Thoracic aorta (tissue), 2 donors: ENCODE results near the gene STRN3. TPM values are rescaled to one million over a fixed set of nuclear protein-coding genes. Genes with fewer than 3 reads are reported as not detected.

Experiments used
- ATAC-seq: fragments of 150-250 bp; one replicate; pipeline ENCODE4 v1.8.0; 2017; ENCODE audit warnings: low read depth; ENCODE audit not compliant: insufficient number of reproducible peaks, low FRiP score
- DNase-seq: peaks from one replicate; pipeline ENCODE4 v3.0.0-alpha.2; 2020; ENCODE audit warnings: low spot score
- H3K27ac ChIP-seq, 2 donors: fragments of 200-600 bp; sonication (generic); 1 replicate in 1 of 2; 2 replicates in 1 of 2; pipeline ENCODE4 v1.5.1; 2016; ENCODE audit warnings: mild to moderate bottlenecking in 2 of 2, moderate library complexity in 2 of 2
- H3K27me3 ChIP-seq: fragments of 200-600 bp; sonication (generic); replicated peaks from 2 replicates; pipeline ENCODE4 v1.6.0; 2016; ENCODE audit warnings: mild to moderate bottlenecking; ENCODE audit not compliant: insufficient read depth
- H3K36me3 ChIP-seq: fragments of 200-600 bp; sonication (generic); one replicate; pipeline ENCODE4 v1.5.1; 2016
- H3K4me1 ChIP-seq, 2 donors: fragments of 200-600 bp; sonication (generic); 1 replicate in 1 of 2; 2 replicates in 1 of 2; pipeline versions ENCODE4 v1.5.1 to v1.6.0; 2016; ENCODE audit warnings: low read depth in 2 of 2, mild to moderate bottlenecking in 1 of 2; ENCODE audit not compliant: control insufficient read depth in 1 of 2
- H3K4me3 ChIP-seq: fragments of 200-600 bp; sonication (generic); 2 replicates; pipeline ENCODE4 v1.5.1; 2016; ENCODE audit warnings: mild to moderate bottlenecking
- H3K9me3 ChIP-seq: fragments of 200-600 bp; sonication (generic); 2 replicates; pipeline ENCODE4 v1.5.1; 2016
- CTCF ChIP-seq: fragments of 200-600 bp; sonication (generic); IDR thresholded peaks from one replicate; pipeline ENCODE4 v1.5.1; 2019; ENCODE audit warnings: antibody characterized with exemption
- total RNA-seq, 2 donors: library from RNA; depleted of rRNA; stranded (reverse); fragments of >200 nt; gene quantifications; one replicate each; pipeline versions ENCODE4 v1.1.0 to v1.2.3, GENCODE V29; 2016

Gene STRN3
- total RNA-seq, 2 donors from 2014 or later: 39.5 to 41.2 TPM

DNA sequence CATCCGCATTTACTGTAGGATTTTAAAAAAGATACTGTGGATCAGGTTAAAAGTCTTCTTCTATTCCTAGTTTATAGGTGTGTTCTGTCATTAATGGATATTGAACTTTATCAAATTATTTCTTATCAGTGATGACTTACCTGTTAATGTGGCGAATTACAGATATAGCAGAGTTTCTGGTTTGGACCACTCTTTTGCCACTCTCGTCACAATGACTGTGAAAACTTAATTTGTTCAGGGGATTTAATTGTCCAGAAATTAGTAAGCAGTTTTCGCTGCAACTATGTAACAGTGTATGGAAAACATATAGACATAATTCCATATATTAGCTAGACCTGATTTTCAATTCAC is 137.0 kb downstream of the STRN3 start:
- H3K9me3 ChIP-seq: no peaks in the 10 kb centered on the region
- TF ChIP-seq CTCF: no peak
- no peaks in the 10 kb centered on the region for H3K36me3 ChIP-seq
- H3K4me3 ChIP-seq: no peak overlapping the region
- no peak overlapping the region for H3K27ac ChIP-seq
- no peak for DNase-seq
- no peak for ATAC-seq
- H3K27me3 ChIP-seq: no peaks in the 10 kb centered on the region
- peaks cover 4 to 18% of the 10 kb centered on the region in 2 donors for H3K4me1 ChIP-seq

DNA sequence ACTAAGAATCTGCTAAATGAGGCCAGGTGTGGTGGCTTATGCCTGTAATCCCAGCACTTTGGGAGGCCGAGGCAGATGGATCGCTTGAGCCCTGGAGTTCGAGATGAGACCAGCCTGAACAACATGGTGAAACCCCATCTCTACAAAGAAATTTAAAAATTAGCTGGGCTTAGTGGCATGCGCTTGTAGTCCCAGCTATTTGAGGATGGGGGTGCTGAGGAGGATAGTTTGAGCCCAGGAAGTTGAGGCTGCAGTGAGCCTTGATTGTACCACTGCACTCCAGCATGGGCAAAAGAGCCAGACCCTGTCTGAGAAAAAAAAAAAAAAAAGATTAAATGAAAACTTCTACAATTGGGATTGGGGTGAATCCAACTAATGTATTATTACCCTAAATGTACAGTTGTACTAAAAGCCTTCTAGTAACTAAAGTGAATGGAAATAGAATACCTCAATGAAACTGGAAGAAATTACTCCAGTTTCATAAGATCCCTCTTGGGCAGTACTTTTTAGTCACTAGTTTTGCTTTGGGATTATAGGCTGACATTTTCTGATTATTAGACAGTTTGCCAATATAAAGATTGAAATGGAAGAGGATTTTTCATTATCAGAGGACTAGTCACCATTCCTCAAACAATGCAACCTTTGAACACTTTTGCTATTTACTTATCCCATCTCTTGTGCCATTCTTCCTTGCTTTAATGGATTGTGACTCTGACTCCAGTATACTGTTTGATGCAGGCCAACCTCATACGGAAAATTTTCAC is 137.5 kb downstream of the STRN3 start:
- Histone ChIP-seq H3K4me3 (no peak overlapping the region), H3K36me3 (no peaks in the 10 kb centered on the region), H3K27me3 (no peaks in the 10 kb centered on the region), H3K27ac (no peak overlapping the region), H3K4me1 (peaks cover 4 to 18% of the 10 kb centered on the region in 2 donors), H3K9me3 (no peaks in the 10 kb centered on the region)
- ATAC-seq (no peak), DNase-seq (no peak)
- no peak for TF ChIP-seq CTCF

DNA sequence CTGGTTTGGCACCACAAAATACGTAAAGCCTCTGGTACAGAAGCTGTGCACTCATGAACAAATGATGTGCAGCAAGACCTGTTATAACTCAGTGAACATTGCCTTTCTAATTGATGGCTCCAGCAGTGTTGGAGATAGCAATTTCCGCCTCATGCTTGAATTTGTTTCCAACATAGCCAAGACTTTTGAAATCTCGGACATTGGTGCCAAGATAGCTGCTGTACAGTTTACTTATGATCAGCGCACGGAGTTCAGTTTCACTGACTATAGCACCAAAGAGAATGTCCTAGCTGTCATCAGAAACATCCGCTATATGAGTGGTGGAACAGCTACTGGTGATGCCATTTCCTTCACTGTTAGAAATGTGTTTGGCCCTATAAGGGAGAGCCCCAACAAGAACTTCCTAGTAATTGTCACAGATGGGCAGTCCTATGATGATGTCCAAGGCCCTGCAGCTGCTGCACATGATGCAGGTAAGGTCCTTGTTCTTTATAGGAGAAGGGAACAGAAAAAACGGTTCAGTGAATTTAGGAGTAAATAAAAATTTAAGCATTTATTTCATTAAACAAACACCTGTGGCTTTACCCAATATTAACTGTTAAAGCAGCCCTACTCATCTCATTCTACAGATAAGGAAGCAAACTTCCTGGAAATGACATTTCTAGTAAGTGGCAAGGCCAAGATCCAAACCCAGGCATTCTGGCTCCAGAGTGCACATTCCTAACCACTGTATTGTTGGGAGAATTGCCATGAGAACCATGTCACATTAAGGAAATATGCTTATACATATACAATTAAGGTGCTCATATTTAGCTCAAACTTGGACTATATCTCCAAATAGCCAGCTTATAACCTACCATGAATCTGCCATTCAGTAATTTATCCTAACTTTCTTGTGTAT is 140.1 kb downstream of the STRN3 start:
- DNase-seq: no peak
- Histone ChIP-seq H3K9me3 (no peaks in the 10 kb centered on the region), H3K4me3 (no peak overlapping the region), H3K27me3 (no peaks in the 10 kb centered on the region), H3K27ac (no peak overlapping the region), H3K4me1 (peaks cover 4 to 18% of the 10 kb centered on the region in 2 donors), H3K36me3 (no peaks in the 10 kb centered on the region)
- no peak for TF ChIP-seq CTCF
- no peak for ATAC-seq

- no peak overlapping the region for H3K4me3 ChIP-seq
- TF ChIP-seq CTCF: no peak
- H3K27ac ChIP-seq: no peak overlapping the region
- ATAC-seq (no peak), DNase-seq (no peak)
- H3K4me1 ChIP-seq: peaks cover 4 to 18% of the 10 kb centered on the region in 2 donors
- H3K36me3 ChIP-seq: no peaks in the 10 kb centered on the region
- no peaks in the 10 kb centered on the region for H3K27me3 ChIP-seq
- H3K9me3 ChIP-seq: no peaks in the 10 kb centered on the region
These were observed 141.3 kb downstream of the STRN3 start for GRCh38 chr14:30884901-30885300.
